GM12891 (cell line): ENCODE data around the gene PHKG2.

ENCODE experiments used
- DNase-seq: peaks from one replicate; pipeline ENCODE4 v3.0.0; 2011; ENCODE audit warnings: low spot score; ENCODE audit not compliant: insufficient read length
- FAIRE-seq: peaks from 2 replicates; lab custom pipeline; 2011; peaks lifted over from hg19 to GRCh38; lab: Jason Lieb, UNC
- PAX5 ChIP-seq: IDR thresholded peaks from 2 replicates; pipeline ENCODE4 v1.6.1; 2011; ENCODE audit warnings: low read length, moderate library complexity, mild to moderate bottlenecking; ENCODE audit not compliant: insufficient read depth, severe bottlenecking
- POLR2A ChIP-seq: IDR thresholded peaks from 2 replicates; pipeline ENCODE4 v1.6.1; 2011; ENCODE audit warnings: low read depth, low read length, control low read depth
- POLR2AphosphoS5 ChIP-seq: IDR thresholded peaks from 2 replicates; pipeline ENCODE4 v1.6.1; 2011; ENCODE audit warnings: low read depth, low read length, control low read depth
- POU2F2 ChIP-seq: IDR thresholded peaks from 2 replicates; pipeline ENCODE4 v1.6.1; 2011; ENCODE audit warnings: low read depth, mild to moderate bottlenecking, control low read depth, low read length, moderate library complexity
- SPI1 ChIP-seq: IDR thresholded peaks from 2 replicates; pipeline ENCODE4 v1.6.1; 2011; ENCODE audit warnings: low read depth, low read length, control low read depth
- TAF1 ChIP-seq: IDR thresholded peaks from 2 replicates; pipeline ENCODE4 v1.6.1; 2011; ENCODE audit warnings: low read depth, low read length, control low read depth

Gene PHKG2

DNA sequence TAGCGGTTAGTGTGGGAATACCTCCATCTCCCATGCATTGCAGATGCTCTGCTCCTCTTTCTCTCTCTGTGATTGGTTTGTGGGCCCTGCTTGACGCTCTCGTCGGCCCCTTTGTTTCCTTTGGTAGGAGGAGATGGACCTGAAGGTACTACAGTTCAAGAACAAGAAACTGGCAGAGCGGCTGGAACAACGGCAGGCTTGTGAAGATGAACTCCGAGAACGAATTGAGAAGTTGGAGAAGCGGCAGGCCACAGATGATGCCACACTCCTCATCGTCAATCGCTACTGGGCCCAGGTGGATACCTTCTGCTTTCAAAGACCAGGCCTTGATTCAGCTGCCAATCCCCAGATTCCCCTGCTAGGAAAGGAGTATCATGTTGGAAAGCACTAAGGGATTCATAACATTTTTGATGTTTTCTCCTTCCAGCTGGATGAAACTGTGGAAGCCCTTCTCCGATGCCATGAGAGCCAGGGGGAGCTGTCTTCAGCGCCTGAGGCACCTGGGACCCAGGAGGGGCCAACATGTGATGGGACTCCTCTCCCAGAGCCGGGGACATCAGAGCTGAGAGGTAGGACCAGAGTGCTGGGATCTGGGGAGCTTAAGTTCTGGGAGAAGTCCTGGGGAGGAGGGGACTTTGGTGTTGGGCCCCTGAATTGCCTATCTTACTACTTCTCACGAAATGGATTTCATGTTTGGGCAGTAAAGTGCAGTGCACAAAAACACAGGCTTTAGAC is 14.9 kb downstream of the PHKG2 start:
- FAIRE-seq = peak; percentile 28
- DNase-seq = no peak
- TF ChIP-seq POU2F2 = no peak
- TF ChIP-seq SPI1 = no peak
- TF ChIP-seq PAX5 = no peak
- TF ChIP-seq TAF1 = no peak
- TF ChIP-seq POLR2A = no peak
- TF ChIP-seq POLR2AphosphoS5 = no peak

GRCh38 chr16:30764086-30764485 is 15.9 kb downstream of the PHKG2 start:
- FAIRE-seq = no peak
- no peak for DNase-seq
- TF ChIP-seq PAX5 (no peak), TAF1 (no peak), SPI1 (no peak), POLR2A (no peak), POU2F2 (no peak), POLR2AphosphoS5 (no peak)

DNA sequence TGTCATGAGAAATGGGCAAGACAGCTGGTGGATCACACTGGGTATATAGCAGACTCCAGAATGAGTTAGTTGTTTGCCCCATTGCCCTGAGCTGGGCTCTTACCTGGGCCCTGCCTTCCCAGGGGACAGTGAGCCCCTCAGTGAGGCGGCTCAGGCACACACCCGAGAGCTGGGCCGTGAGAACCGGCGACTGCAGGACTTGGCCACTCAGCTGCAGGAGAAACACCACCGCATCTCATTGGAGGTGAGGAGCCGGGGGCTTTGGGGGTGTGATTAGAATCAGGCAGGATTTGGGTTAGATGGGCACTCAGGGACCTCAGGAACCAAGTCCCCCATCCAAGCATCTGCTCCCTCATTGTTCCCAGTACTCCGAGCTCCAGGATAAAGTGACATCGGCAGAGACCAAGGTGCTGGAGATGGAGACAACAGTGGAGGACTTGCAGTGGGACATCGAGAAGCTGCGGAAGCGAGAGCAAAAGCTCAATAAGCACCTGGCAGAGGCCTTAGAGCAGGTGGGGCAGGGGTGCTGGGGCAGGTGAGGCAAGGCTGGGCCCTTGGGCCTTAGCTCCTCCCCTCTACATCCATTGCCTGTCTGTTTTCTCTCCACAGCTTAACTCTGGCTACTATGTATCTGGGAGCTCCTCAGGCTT is 16.7 kb downstream of the PHKG2 start:
- no peak for DNase-seq
- FAIRE-seq = no peak
- no peak for TF ChIP-seq TAF1
- TF ChIP-seq SPI1 = no peak
- TF ChIP-seq POLR2A = no peak
- TF ChIP-seq POU2F2 = no peak
- no peak for TF ChIP-seq PAX5
- TF ChIP-seq POLR2AphosphoS5 = no peak

DNA sequence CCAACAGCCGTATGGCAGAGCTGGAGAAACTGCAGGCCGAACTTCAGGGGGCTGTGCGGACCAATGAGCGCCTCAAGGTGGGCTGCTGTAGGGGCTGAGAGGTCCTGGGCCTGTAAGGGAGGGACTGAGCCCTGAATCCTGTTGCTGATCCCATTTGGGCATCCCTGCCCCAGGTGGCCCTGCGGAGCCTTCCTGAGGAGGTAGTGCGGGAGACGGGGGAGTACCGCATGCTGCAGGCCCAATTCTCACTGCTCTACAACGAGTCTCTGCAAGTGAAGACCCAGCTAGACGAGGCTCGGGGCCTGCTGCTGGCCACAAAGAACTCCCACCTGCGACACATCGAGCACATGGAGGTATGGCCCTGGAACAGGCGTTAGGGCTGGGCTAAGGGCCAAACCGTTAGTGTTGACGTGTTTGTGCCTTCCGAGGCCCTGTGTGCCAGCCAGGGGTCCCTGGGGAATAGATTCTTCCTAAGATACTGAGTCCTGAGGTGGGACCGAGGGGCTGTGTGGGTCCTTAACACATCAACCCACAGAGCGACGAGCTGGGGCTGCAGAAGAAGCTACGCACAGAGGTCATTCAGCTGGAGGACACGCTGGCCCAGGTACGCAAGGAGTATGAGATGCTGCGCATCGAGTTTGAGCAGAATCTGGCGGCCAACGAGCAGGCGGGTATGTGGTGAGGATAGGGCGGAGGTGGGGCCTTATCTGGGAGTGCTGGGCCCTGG is 18.1 kb downstream of the PHKG2 start:
- FAIRE-seq = no peak
- no peak for DNase-seq
- TF ChIP-seq POU2F2 (no peak), POLR2AphosphoS5 (no peak), PAX5 (no peak), POLR2A (no peak), SPI1 (no peak), TAF1 (no peak)

DNA sequence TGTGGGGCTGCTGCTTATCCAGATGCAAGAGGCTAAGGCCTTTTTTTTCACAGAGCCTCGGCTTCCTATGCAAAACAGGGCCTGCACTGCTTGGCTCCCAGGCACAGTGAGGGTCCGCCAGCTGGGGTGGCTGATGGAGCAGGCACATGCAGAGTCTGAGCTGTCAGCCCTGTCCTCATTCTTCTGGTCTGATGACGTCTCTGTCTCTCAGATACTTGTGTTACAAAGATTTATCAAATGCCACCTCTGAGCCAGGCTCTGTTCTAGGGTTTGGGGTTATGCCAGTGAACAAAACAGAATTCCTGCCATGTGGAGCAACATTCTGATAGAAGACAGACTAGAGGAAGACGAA is 18.7 kb downstream of the PHKG2 start:
- no peak for FAIRE-seq
- no peak for DNase-seq
- TF ChIP-seq TAF1 = no peak
- TF ChIP-seq PAX5 = no peak
- no peak for TF ChIP-seq POU2F2
- no peak for TF ChIP-seq POLR2A
- TF ChIP-seq SPI1 = no peak
- TF ChIP-seq POLR2AphosphoS5 = no peak

GRCh38 chr16:30767767-30768465 is 19.7 kb downstream of the PHKG2 start:
- DNase-seq (no peak), FAIRE-seq (no peak)
- no peak for TF ChIP-seq SPI1
- TF ChIP-seq POU2F2 = no peak
- no peak for TF ChIP-seq PAX5
- no peak for TF ChIP-seq TAF1
- TF ChIP-seq POLR2AphosphoS5 = no peak

DNA sequence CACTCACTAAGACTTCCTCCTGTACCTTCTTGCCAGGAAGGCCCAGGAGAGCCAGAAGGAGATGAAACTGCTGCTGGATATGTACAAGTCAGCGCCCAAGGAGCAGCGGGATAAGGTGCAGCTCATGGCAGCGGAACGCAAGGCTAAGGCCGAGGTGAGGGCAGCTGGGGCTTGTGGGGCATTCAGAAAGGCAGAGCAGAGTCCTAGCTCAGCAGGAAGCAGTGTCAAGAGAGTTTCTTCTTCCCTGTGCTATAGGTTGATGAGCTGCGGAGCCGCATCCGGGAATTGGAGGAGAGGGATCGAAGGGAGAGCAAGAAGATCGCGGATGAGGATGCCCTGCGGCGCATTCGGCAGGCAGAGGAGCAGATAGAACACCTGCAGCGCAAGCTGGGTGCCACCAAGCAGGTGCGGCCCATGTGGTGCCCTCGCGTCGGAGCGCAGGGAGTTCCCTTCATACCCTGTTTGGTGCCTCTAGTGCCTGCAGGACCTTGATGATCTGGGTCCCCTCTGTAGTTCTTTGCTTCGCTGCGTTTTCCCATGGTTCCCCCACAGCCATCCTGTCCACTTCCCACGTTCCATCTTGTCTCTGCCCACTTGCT is 20.5 kb downstream of the PHKG2 start:
- TF ChIP-seq PAX5 (no peak), POLR2A (no peak), POLR2AphosphoS5 (no peak), SPI1 (no peak), TAF1 (no peak), POU2F2 (no peak)
- DNase-seq (no peak), FAIRE-seq (no peak)

DNA sequence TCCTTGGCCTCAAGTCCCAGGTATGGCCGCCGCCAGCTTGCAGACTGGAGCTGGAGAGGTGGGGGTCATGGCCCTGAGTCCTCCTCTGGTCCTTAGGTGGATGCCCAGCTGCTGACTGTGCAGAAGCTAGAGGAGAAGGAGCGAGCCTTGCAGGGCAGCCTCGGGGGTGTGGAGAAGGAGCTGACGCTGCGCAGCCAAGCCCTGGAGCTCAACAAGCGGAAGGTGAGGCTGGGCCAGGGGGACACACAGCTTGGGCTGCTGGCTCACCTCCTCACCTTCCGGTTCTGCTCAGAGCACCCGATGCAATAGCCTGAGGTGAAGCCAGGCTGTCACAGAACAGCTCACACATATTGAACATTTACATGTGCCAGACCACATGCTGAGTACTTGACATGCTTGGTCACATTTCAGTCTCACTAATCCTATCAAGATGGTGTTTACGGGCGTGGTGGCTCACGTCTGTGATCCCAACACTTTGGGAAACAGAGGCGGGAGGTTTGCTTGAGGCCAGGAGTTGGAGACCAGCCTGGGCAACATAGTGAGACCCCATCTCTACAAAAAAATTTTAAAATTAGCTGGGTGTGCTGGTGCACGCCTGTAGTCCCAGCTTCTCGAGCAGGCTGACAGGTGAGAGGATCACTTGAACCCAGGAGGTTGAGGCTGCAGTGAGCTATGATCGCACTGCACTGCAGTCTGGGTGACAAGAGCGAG is 21.3 kb downstream of the PHKG2 start:
- TF ChIP-seq SPI1 (no peak), POU2F2 (no peak), POLR2AphosphoS5 (no peak), PAX5 (no peak), TAF1 (no peak), POLR2A (no peak)
- no peak for FAIRE-seq

GRCh38 chr16:30771726-30772125 is 23.5 kb downstream of the PHKG2 start:
- FAIRE-seq = no peak
- TF ChIP-seq TAF1 (no peak), POU2F2 (no peak), PAX5 (no peak), POLR2AphosphoS5 (no peak), SPI1 (no peak), POLR2A (no peak)
- no peak for DNase-seq

More for the DNA sequence above, 21.3 kb downstream of the PHKG2 start:
- no peak for DNase-seq
